Fibroblast of lung (primary cell): ENCODE results near the gene ETHE1. TPM values are rescaled to one million over a fixed set of nuclear protein-coding genes. Genes with fewer than 3 reads are reported as not detected.

Experiments
- DNase-seq, 2 donors: peaks; one replicate each; pipeline versions ENCODE4 v3.0.0 to v3.0.0-alpha.2; 2010; ENCODE audit warnings: low read depth in 2 of 2
- H2AFZ ChIP-seq: 2 replicates; pipeline ENCODE4 v1.5.1; 2012; ENCODE audit warnings: low read length, control low read depth, inconsistent platforms
- H3K27ac ChIP-seq: 2 replicates; pipeline ENCODE4 v1.5.1; 2011; ENCODE audit warnings: low read length, control low read depth; ENCODE audit not compliant: insufficient read depth
- H3K27me3 ChIP-seq: 2 replicates; pipeline ENCODE4 v1.5.1; 2011; ENCODE audit warnings: mild to moderate bottlenecking, low read length; ENCODE audit not compliant: control insufficient read depth, insufficient read depth
- H3K36me3 ChIP-seq: 2 replicates; pipeline ENCODE4 v1.5.1; 2011; ENCODE audit warnings: low read length; ENCODE audit not compliant: control insufficient read depth, insufficient read depth
- H3K4me1 ChIP-seq: 2 replicates; pipeline ENCODE4 v1.5.1; 2011; ENCODE audit warnings: low read length; ENCODE audit not compliant: control insufficient read depth, insufficient read depth; ENCODE audit errors: extremely low read depth
- H3K4me2 ChIP-seq: 2 replicates; pipeline ENCODE4 v1.5.1; 2011; ENCODE audit warnings: low read length, control low read depth; ENCODE audit not compliant: insufficient read depth; ENCODE audit errors: extremely low read depth
- H3K4me3 ChIP-seq, 4 experiments: fragments of 200-600 bp in 1 of 4; sonication (generic) in 1 of 4; replicated peaks in 1 of 4; 2 replicates each; pipeline ENCODE4 v1.5.1; 2011 to 2016; ENCODE audit warnings: low read length in 4 of 4, low read depth in 3 of 4, mild to moderate bottlenecking in 3 of 4, control low read depth in 2 of 4, inconsistent platforms in 1 of 4, mixed read lengths in 1 of 4; ENCODE audit not compliant: insufficient read depth in 1 of 4; ENCODE audit errors: control extremely low read depth in 1 of 4
- H3K79me2 ChIP-seq: 2 replicates; pipeline ENCODE4 v1.5.1; 2012; ENCODE audit warnings: mild to moderate bottlenecking, low read length, inconsistent platforms; ENCODE audit not compliant: control insufficient read depth, insufficient read depth
- H3K9ac ChIP-seq: 2 replicates; pipeline ENCODE4 v1.5.1; 2011; ENCODE audit warnings: mild to moderate bottlenecking, low read length, control low read depth; ENCODE audit not compliant: insufficient read depth
- H3K9me3 ChIP-seq: 2 replicates; pipeline ENCODE4 v1.5.1; 2012; ENCODE audit warnings: low read depth, low read length; ENCODE audit not compliant: control insufficient read depth, insufficient read depth
- H4K20me1 ChIP-seq: 2 replicates; pipeline ENCODE4 v1.5.1; 2011; ENCODE audit warnings: low read length; ENCODE audit not compliant: control insufficient read depth, insufficient read depth; ENCODE audit errors: extremely low read depth
- EZH2 ChIP-seq: IDR thresholded peaks from 2 replicates; pipeline ENCODE4 v1.5.1; 2012; ENCODE audit warnings: low read length, control low read depth, mild to moderate bottlenecking; ENCODE audit errors: missing control alignments
- polyA plus RNA-seq, 2 donors: library from polyadenylated mRNA; depleted of rRNA in 1 of 2; stranded (reverse) in 1 of 2; unstranded in 1 of 2; fragments of >200 nt; gene quantifications; 2 replicates each; pipeline ENCODE4 v1.2.1, GENCODE V29; 2011 to 2012; ENCODE audit warnings: missing spikeins in 1 of 2
- total RNA-seq: library from RNA; depleted of rRNA; stranded (reverse); fragments of >200 nt; gene quantifications from 2 replicates; pipeline ENCODE4 v1.2.1, GENCODE V29; 2014
- TF ChIP-seq, protein P1 (sequence below), 2 donors: IDR thresholded peaks in 1 of 2; conservative IDR thresholded peaks in 1 of 2; 1 replicate in 1 of 2; 2 replicates in 1 of 2; pipeline ENCODE4 v1.5.1; 2011 to 2012; ENCODE audit warnings: low read length in 2 of 2, control low read depth in 1 of 2, inconsistent platforms in 1 of 2, low read depth in 1 of 2, mild to moderate bottlenecking in 1 of 2

The ETHE1 gene
- total and polyA plus RNA-seq, 2 donors (not counting 1 experiment from before 2014, with no cell fraction given) = 65.2 to 112 TPM

DNA sequence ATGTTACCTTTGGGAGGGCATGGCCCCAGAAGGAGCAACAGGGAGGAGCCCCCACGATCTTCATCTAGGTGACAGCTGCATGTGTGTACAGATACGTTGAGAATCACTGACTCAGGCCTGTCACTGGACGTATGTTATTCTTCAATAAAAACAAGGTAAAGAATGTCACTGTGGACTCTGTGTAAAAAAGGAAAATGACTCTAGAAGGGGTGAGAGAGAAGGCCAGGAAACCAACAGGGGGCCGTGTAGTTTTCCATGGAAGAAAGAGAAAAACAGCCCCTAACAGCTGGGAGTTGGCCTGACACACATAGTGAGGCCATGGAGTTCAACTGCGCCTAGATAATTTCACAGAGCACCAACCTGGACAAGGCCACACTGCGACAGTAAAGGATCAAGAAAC is 59.7 kb downstream of the ETHE1 start:
- H3K4me2 ChIP-seq = no peak overlapping the region
- H3K9me3 ChIP-seq = no peaks in the 10 kb centered on the region

DNA sequence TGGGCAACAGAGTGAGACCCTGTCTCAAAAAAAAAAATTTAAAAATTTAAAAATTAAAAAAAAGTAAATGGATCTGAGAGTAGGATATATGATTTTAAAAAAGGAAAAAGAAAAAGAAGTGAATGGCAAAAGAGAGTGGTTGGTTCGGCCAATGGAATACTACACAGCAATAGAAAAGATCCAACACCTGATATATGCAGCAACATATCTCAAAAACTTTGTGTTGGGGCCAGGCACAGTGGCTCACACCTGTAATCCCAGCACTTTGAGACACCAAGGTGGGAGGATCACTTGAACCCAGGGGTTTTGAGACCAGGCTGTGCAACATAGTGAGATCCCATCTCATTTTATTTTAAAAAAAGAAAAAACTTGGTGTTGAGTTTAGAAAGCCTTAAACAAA is 60.2 kb downstream of the ETHE1 start:
- Histone ChIP-seq H3K27ac (no peak overlapping the region), H3K4me1 (peaks cover 3% of the 10 kb centered on the region), H3K79me2 (no peaks in the 10 kb centered on the region), H3K36me3 (no peaks in the 10 kb centered on the region), H2AFZ (no peak overlapping the region), H4K20me1 (no peaks in the 10 kb centered on the region), H3K9ac (no peak overlapping the region), H3K27me3 (no peaks in the 10 kb centered on the region), H3K4me2 (no peak overlapping the region), H3K4me3 (no peak overlapping the region), H3K9me3 (no peaks in the 10 kb centered on the region)
- TF ChIP-seq, protein P1, sequence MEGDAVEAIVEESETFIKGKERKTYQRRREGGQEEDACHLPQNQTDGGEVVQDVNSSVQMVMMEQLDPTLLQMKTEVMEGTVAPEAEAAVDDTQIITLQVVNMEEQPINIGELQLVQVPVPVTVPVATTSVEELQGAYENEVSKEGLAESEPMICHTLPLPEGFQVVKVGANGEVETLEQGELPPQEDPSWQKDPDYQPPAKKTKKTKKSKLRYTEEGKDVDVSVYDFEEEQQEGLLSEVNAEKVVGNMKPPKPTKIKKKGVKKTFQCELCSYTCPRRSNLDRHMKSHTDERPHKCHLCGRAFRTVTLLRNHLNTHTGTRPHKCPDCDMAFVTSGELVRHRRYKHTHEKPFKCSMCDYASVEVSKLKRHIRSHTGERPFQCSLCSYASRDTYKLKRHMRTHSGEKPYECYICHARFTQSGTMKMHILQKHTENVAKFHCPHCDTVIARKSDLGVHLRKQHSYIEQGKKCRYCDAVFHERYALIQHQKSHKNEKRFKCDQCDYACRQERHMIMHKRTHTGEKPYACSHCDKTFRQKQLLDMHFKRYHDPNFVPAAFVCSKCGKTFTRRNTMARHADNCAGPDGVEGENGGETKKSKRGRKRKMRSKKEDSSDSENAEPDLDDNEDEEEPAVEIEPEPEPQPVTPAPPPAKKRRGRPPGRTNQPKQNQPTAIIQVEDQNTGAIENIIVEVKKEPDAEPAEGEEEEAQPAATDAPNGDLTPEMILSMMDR (conservative IDR thresholded peaks at IDR 0.05 in 1 of 2, IDR thresholded peaks at IDR 0.05 in 1 of 2; ENCODE audit: low read depth in 1 of 2, low read length in 2 of 2) = no peak
- TF ChIP-seq EZH2 = no peak
- no peak for DNase-seq

More for the DNA sequence above, 59.7 kb downstream of the ETHE1 start:
- Histone ChIP-seq H3K79me2 (no peaks in the 10 kb centered on the region), H3K27me3 (no peaks in the 10 kb centered on the region), H3K36me3 (no peaks in the 10 kb centered on the region), H4K20me1 (no peaks in the 10 kb centered on the region), H2AFZ (no peak overlapping the region), H3K9ac (no peak overlapping the region), H3K4me3 (no peak overlapping the region), H3K4me1 (peaks cover 3% of the 10 kb centered on the region), H3K27ac (no peak overlapping the region)
- TF ChIP-seq EZH2 = no peak
- TF ChIP-seq, protein P1 (conservative IDR thresholded peaks at IDR 0.05 in 1 of 2, IDR thresholded peaks at IDR 0.05 in 1 of 2; ENCODE audit: low read depth in 1 of 2, low read length in 2 of 2) = no peak
- DNase-seq = no peak

DNA sequence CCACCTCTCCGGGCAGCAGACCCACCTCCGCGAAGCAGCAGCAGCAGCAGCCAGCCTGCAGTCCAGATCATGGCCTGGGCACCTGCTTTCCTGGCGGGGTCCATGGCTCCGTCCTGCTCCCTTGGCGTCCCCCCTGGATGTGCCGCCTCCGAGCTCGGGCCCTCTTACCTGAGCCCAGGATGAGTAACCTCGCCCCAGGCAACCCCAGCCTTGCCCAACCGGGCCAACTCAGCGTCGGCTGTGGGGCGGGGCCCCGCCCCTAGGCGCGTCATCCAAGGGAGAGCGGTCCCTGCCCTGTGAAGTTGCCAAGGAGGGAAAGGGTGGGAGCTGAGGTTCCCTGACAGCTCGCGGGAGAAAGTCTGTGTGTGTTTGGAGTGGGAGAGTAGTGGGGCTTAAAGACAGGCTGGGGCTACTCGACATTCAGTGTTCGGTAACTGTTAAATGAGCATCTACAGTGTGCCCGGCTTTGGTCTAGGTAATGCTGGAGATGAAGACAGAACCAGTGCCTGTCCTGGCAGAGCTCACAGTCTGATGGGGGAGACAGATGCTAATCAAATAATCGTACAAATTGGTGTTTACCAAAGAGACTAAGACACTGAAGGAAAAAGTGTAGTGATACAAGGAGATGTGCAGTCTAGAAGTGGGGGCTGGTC is 61.4 kb downstream of the ETHE1 start, which contains the start of gene LYPD3:
LYPD3 (minus strand) TSS at position 141 of the 653 bp plus-strand sequence; CDS start at position 104, 37 bp downstream.
- no peaks in the 10 kb centered on the region for H3K36me3 ChIP-seq
- no peaks in the 10 kb centered on the region for H4K20me1 ChIP-seq
- DNase-seq = peak in 1 of 2 donors; percentile 54
- H3K4me2 ChIP-seq = peak within 1 kb of the TSS; percentile 61
- H3K79me2 ChIP-seq = no peaks in the 10 kb centered on the region
- H3K4me1 ChIP-seq = peaks cover 3% of the 10 kb centered on the region
- H3K4me3 ChIP-seq = peak within 1 kb of the TSS in 2 of 4 experiments; percentile 65 to 79
- no peaks in the 10 kb centered on the region for H3K9me3 ChIP-seq
- no peak within 1 kb of the TSS for H3K27ac ChIP-seq
- no peak for TF ChIP-seq EZH2
- TF ChIP-seq, protein P1 (conservative IDR thresholded peaks at IDR 0.05 in 1 of 2, IDR thresholded peaks at IDR 0.05 in 1 of 2; ENCODE audit: low read depth in 1 of 2, low read length in 2 of 2) = no peak
- no peak within 1 kb of the TSS for H3K9ac ChIP-seq
- peak within 1 kb of the TSS; percentile 81 for H2AFZ ChIP-seq
- no peaks in the 10 kb centered on the region for H3K27me3 ChIP-seq
